Gastroesophageal sphincter (tissue), 4 donors: ENCODE results near the gene OTUB2. TPM values are rescaled to one million over a fixed set of nuclear protein-coding genes. Genes with fewer than 3 reads are reported as not detected.
A peak's percentile ranks its signal among the peaks of the same experiment; 100 is the strongest.

Experiments
- ATAC-seq: fragments of 150-250 bp; one replicate; pipeline ENCODE4 v1.9.1; 2016; ENCODE audit warnings: mild to moderate bottlenecking, moderate library complexity
- H3K27ac ChIP-seq, 4 donors: fragments of 200-600 bp; sonication (generic) in 3 of 4; 1 replicate in 3 of 4; 2 replicates in 1 of 4; pipeline ENCODE4 v1.5.1; 2016 to 2019
- H3K27me3 ChIP-seq: fragments of 200-600 bp; sonication (generic); one replicate; pipeline ENCODE4 v1.5.1; 2019
- H3K36me3 ChIP-seq, 2 donors: fragments of 200-600 bp; sonication (generic); one replicate each; pipeline ENCODE4 v1.5.1; 2019; ENCODE audit warnings: control low read depth in 1 of 2
- H3K4me1 ChIP-seq, 3 donors: fragments of 200-600 bp; sonication (generic); 1 replicate in 2 of 3; 2 replicates in 1 of 3; pipeline ENCODE4 v1.5.1; 2016 to 2019; ENCODE audit warnings: control low read depth in 2 of 3
- H3K4me3 ChIP-seq, 2 donors: fragments of 200-600 bp; sonication (generic); one replicate each; pipeline ENCODE4 v1.5.1; 2019; ENCODE audit warnings: mild to moderate bottlenecking in 1 of 2, moderate library complexity in 1 of 2
- H3K9me3 ChIP-seq, 3 donors: fragments of 200-600 bp; sonication (generic); one replicate each; pipeline ENCODE4 v1.5.1; 2017 to 2019; ENCODE audit warnings: control low read depth in 2 of 3
- EP300 ChIP-seq: sonication (generic); formaldehyde crosslinking; IDR thresholded peaks from one replicate; pipeline ENCODE4 v1.6.1; 2017; ENCODE audit warnings: antibody characterized with exemption, mild to moderate bottlenecking
- POLR2A ChIP-seq, 2 donors: fragments of 450-650 bp; IDR thresholded peaks; one replicate each; pipeline ENCODE4 v1.6.1; 2017; ENCODE audit warnings: antibody characterized with exemption in 2 of 2, mild to moderate bottlenecking in 2 of 2, moderate library complexity in 1 of 2
- POLR2AphosphoS5 ChIP-seq: sonication (generic); formaldehyde crosslinking; IDR thresholded peaks from one replicate; pipeline ENCODE4 v1.6.1; 2017; ENCODE audit warnings: antibody characterized with exemption
- WGBS, 2 donors: methylation state at CpG; one replicate each; pipeline ENCODE4 v1.1.5; 2018; ENCODE audit warnings: low coverage in 1 of 2; 5-methylcytosine and 5-hydroxymethylcytosine counted together
- total RNA-seq, 4 donors: library from RNA; depleted of rRNA; stranded (reverse); fragments of >200 nt; gene quantifications; one replicate each; pipeline ENCODE4 v1.1.0, GENCODE V29; 2016
- TF ChIP-seq, protein P1 (sequence below), 4 experiments: fragments of 200-600 bp in 2 of 4; fragments of 450-650 bp in 2 of 4; sonication (generic) in 1 of 4; IDR thresholded peaks; one replicate each; pipeline ENCODE4 v1.5.1; 2017 to 2019; ENCODE audit warnings: antibody characterized with exemption in 4 of 4, mild to moderate bottlenecking in 2 of 4, moderate library complexity in 2 of 4

The OTUB2 gene
- total RNA-seq, 4 donors from 2014 or later, result 0.16 to 0.84 (median 0.65) TPM

DNA sequence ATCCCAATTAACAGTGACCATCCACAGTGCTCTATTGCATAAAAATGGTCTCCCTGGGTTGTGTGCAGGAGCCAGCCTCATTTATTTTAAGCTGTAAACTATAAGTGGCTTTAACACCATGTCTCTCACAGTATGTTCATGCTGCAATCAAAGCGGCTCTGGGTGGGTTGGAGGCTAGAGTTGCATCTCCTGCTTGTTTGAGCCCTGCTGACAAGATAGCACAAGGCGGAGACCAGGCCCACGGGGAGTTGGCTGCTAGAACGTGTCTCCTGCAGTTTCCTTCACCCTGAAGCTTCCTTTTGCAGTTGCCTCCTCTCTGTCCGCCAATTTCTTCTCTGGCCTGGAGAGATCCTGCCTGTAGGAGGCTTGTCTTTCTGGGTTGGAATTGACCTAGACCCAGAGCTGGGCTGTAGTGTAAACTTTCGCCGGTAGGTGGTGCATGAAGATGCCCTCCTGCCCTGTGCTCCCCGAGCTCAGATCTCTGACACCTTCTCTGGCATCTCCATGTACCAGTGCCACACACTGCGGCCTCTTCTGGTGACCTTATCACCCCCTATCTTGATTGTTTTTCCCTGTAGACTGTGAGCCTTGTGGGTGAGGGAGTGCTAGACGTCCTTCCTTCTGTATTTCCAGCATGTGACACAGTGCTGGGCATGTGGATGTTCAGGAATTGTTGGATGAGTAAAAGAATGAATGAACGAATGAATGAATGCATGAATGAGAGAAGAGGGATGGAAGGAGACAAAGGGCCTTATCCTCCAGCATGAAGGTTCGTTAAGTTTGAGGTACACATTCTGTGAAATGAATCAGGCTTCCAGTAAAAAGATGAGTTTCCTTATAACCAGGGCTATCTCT lies 10.4 kb downstream of the OTUB2 start:
- WGBS, 2 donors, result 21 to 33% methylated on average over 6 to 7 of the region's 12 CpGs
- TF ChIP-seq EP300 (no peak), POLR2AphosphoS5 (no peak), POLR2A (IDR thresholded peaks at IDR 0.05) (no peak)
- TF ChIP-seq, protein P1, sequence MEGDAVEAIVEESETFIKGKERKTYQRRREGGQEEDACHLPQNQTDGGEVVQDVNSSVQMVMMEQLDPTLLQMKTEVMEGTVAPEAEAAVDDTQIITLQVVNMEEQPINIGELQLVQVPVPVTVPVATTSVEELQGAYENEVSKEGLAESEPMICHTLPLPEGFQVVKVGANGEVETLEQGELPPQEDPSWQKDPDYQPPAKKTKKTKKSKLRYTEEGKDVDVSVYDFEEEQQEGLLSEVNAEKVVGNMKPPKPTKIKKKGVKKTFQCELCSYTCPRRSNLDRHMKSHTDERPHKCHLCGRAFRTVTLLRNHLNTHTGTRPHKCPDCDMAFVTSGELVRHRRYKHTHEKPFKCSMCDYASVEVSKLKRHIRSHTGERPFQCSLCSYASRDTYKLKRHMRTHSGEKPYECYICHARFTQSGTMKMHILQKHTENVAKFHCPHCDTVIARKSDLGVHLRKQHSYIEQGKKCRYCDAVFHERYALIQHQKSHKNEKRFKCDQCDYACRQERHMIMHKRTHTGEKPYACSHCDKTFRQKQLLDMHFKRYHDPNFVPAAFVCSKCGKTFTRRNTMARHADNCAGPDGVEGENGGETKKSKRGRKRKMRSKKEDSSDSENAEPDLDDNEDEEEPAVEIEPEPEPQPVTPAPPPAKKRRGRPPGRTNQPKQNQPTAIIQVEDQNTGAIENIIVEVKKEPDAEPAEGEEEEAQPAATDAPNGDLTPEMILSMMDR (IDR thresholded peaks at IDR 0.05), result peak in 3 of 4 experiments; percentile 81 to 86 (median 82)
- H3K27me3 ChIP-seq, result no peaks in the 10 kb centered on the region

DNA sequence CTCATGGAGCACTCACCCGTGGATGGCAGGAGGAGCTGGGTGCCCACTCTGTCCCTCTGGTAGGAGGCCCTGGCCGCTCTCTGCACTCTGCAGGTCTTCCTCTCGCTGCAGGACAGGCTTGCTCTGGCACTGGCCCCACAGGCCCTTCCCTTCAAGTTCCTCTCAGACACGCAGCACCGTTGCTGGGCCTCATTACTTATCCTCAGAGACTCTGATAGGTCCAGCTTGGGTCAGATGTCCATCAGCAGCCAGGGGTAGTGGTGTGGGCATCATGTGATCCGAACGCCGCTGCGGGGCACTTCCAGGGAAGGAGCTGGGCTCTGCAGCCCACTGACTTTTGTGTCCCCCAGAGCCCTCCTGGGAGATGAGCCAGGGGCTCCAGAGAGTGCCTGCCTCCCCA lies 11.8 kb downstream of the OTUB2 start:
- TF ChIP-seq POLR2A (IDR thresholded peaks at IDR 0.05) (no peak), EP300 (no peak), POLR2AphosphoS5 (no peak)
- TF ChIP-seq, protein P1 (IDR thresholded peaks at IDR 0.05), result no peak
- Histone ChIP-seq H3K36me3 (no peaks in the 10 kb centered on the region), H3K9me3 (no peaks in the 10 kb centered on the region), H3K27me3 (no peaks in the 10 kb centered on the region), H3K27ac (no peak overlapping the region), H3K4me3 (no peak overlapping the region), H3K4me1 (peaks cover 0 to 12% (median 0%) of the 10 kb centered on the region in 3 donors)
- no peak for ATAC-seq
- 79% methylated on average over 3 of the region's 9 CpGs; no CpG with 5 or more reads in 1 of the 2 donors for WGBS, 2 donors

More for the DNA sequence above, 10.4 kb downstream of the OTUB2 start:
- H3K4me1 ChIP-seq, result peaks cover 0 to 1% (median 0%) of the 10 kb centered on the region in 3 donors
- H3K9me3 ChIP-seq, result no peaks in the 10 kb centered on the region
- ATAC-seq, result peak; percentile 79
- no peaks in the 10 kb centered on the region for H3K36me3 ChIP-seq
- H3K27ac ChIP-seq, result no peak overlapping the region
- no peak overlapping the region for H3K4me3 ChIP-seq

DNA sequence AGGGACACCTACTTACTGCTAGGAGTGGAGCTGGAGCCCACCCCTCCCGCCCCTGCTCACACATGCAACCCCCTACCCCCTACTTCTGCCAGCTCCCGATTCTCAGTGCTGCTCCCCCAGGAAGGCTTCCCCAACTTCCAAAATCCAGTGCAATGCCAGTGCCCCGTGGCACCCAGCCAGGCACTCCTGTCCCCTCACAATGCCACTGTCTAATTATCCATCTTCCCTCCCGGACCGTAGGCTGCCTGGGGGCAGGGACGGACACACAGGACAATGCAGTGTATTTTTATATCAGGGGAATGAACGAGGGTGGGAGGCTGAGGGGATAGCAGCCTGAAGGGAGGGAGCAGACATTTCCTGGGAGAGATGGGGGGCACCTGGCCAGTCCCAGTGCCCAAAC lies 12.4 kb downstream of the OTUB2 start:
- no peak for TF ChIP-seq EP300
- no peak for TF ChIP-seq POLR2A (IDR thresholded peaks at IDR 0.05)
- TF ChIP-seq, protein P1 (IDR thresholded peaks at IDR 0.05), result no peak
- no peak for TF ChIP-seq POLR2AphosphoS5
- Histone ChIP-seq H3K9me3 (no peaks in the 10 kb centered on the region), H3K27me3 (no peaks in the 10 kb centered on the region), H3K4me3 (no peak overlapping the region), H3K27ac (no peak overlapping the region), H3K4me1 (peaks cover 0 to 12% (median 0%) of the 10 kb centered on the region in 3 donors), H3K36me3 (peaks cover 0 to 3% of the 10 kb centered on the region in 2 donors)
- WGBS, 2 donors, result no CpG with 5 or more reads among the region's 7 CpGs
- ATAC-seq, result no peak

DNA sequence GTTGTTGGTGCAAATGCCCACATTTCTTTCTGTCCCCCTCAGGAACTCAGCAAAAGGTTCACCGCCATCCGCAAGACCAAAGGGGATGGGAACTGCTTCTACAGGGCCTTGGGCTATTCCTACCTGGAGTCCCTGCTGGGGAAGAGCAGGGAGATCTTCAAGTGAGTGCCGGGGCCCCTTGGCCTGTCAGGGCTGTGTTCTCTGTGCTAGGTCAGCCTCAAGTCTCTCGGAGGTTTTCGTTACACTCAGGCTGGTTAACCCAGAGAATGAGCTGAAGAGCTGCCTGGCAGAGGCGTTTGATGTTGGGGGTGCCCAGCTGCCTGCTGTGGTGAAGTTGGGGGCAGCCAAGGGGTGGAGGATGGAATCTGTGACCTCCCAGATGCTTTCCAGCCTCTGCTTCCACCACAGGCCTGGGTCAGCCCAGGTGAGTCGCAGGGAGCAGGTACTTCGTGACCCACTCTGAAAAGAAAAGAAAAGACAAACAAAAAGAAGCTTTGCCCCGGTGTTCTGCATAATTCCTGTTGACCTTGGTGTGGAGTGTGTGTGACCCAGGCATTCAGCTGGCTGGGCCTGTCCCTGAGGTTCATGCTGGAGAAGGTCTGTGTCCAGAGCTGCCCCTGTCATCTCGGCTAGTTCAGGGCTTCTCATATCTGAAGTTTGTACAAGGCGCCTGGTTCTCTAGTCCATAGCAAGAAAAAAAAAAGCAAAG lies 12.9 kb downstream of the OTUB2 start:
- no peaks in the 10 kb centered on the region for H3K27me3 ChIP-seq
- ATAC-seq, result no peak
- H3K4me1 ChIP-seq, result peaks cover 0 to 12% (median 0%) of the 10 kb centered on the region in 3 donors
- H3K4me3 ChIP-seq, result no peak overlapping the region
- H3K36me3 ChIP-seq, result peaks cover 0 to 8% of the 10 kb centered on the region in 2 donors
- H3K27ac ChIP-seq, result no peak overlapping the region
- no peaks in the 10 kb centered on the region for H3K9me3 ChIP-seq
- TF ChIP-seq, protein P1 (IDR thresholded peaks at IDR 0.05), result no peak
- TF ChIP-seq EP300, result no peak
- TF ChIP-seq POLR2A (IDR thresholded peaks at IDR 0.05), result no peak
- TF ChIP-seq POLR2AphosphoS5, result no peak
- 100% methylated on average over 1 to 2 of the region's 11 CpGs for WGBS, 2 donors
